ENCODE data around the gene CHCHD6. TPM values are rescaled to one million over a fixed set of nuclear protein-coding genes. Genes with fewer than 3 reads are reported as not detected.
A peak's percentile ranks its signal among the peaks of the same experiment; 100 is the strongest.

Gene CHCHD6
- total RNA-seq, 6 experiments from 2014 or later, result 1.7 to 5.3 (median 4.2) TPM

DNA sequence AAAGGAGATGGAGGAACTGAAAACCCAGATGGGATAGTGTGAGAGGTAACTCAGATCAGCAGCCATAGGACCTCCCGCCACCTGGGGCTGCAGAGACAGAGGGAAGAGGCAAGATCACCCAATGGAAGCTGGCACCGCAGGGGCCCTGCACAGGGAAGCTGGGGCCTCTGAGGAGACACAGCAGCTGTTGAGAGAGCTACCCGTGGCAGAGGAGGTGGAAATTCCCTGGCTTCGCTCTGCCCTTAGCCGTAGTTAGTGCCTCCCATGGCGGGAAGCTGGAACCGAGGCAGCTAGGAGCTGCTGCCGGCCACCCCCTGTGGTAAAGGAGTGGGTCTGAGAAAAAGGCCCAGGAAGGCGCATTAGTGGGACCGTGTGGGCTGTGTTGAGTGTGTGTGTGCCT is 260.9 kb downstream of the CHCHD6 start:
- H3K36me3 ChIP-seq, result no peaks in the 10 kb centered on the region
- intact Hi-C loops (cut with DNase I), result loop anchor here in 1 of 2 donors (10.0 kb wide), 1 partner anchor 210 kb away; no protein-coding TSS in a partner anchor
- TF ChIP-seq POLR2A (IDR thresholded peaks at IDR 0.05), result no peak
- TF ChIP-seq, protein P1, sequence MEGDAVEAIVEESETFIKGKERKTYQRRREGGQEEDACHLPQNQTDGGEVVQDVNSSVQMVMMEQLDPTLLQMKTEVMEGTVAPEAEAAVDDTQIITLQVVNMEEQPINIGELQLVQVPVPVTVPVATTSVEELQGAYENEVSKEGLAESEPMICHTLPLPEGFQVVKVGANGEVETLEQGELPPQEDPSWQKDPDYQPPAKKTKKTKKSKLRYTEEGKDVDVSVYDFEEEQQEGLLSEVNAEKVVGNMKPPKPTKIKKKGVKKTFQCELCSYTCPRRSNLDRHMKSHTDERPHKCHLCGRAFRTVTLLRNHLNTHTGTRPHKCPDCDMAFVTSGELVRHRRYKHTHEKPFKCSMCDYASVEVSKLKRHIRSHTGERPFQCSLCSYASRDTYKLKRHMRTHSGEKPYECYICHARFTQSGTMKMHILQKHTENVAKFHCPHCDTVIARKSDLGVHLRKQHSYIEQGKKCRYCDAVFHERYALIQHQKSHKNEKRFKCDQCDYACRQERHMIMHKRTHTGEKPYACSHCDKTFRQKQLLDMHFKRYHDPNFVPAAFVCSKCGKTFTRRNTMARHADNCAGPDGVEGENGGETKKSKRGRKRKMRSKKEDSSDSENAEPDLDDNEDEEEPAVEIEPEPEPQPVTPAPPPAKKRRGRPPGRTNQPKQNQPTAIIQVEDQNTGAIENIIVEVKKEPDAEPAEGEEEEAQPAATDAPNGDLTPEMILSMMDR (IDR thresholded peaks at IDR 0.05), result no peak
- peak in 2 of 3 donors; percentile 3 to 29 for DNase-seq
- H3K4me1 ChIP-seq, result no peaks in the 10 kb centered on the region
- no peak overlapping the region for H3K4me3 ChIP-seq
- H3K9me3 ChIP-seq, result no peaks in the 10 kb centered on the region
- 80% methylated on average over 1 of the region's 10 CpGs for WGBS (ENCODE audit: insufficient coverage, low coverage, low lambda C conversion rate, missing lambda C conversion rate)
- H3K27ac ChIP-seq, result no peak overlapping the region
- ATAC-seq, result no peak
- no peaks in the 10 kb centered on the region for H3K27me3 ChIP-seq

DNA sequence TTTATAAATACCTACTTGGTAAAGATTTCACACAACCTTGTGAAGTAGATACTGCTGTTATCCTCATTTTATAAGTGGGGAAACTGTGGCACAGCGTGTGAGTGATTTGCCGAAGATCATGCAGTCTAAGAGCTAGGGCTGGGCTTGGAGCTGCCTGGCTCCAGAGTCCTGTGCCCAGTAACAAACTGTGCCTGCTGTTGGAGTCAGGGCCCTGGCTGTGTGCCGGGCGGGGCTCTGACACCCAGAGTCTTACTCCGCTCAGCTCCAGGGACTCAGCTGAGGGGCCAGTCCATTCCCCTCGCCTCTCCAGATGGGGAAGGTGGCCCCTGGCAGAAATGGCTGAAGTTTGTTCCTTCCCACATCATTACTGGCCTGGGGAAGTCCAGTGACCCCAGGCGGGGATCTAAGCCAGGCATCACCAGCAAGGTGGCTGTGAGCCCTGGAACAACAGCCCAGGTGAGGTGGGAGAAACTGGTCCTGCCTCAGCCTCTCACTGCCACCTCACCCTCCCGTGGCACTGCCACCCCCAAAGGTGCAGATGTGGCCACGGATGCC is 261.6 kb downstream of the CHCHD6 start:
- DNase-seq (peak in 1 of 3 donors; percentile 40), ATAC-seq (no peak)
- Histone ChIP-seq H3K4me1 (no peaks in the 10 kb centered on the region), H3K36me3 (no peaks in the 10 kb centered on the region), H3K27me3 (no peaks in the 10 kb centered on the region), H3K27ac (no peak overlapping the region), H3K4me3 (no peak overlapping the region), H3K9me3 (no peaks in the 10 kb centered on the region)
- TF ChIP-seq POLR2A (IDR thresholded peaks at IDR 0.05), result no peak
- TF ChIP-seq, protein P1 (IDR thresholded peaks at IDR 0.05), result no peak
- WGBS (ENCODE audit: insufficient coverage, low coverage, low lambda C conversion rate, missing lambda C conversion rate), result 69% methylated on average over 5 of the region's 9 CpGs
- intact Hi-C loops (cut with DNase I), result loop anchor here in 1 of 2 donors (10.0 kb wide), 1 partner anchor 211 kb away; no protein-coding TSS in a partner anchor

DNA sequence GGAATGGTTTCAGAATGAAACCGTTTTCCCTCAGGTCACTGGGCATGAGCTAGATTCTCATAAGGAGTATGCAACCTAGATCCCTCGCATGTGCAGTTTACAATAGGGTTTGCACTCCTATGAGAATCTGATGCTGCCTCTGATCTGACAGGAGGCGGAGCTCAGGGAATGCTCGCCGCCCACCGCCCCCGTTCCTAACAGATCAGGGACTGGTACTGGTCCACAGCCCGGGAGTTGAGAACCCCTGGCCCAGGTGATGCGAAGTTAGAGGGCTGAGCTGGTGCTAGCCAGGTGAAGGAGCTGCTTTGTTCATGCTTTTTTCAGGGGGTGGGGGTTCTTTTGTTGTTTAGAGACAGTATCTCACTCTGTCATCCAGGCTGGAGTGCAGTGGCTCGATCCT is 263.3 kb downstream of the CHCHD6 start:
- Histone ChIP-seq H3K4me3 (no peak overlapping the region), H3K4me1 (no peaks in the 10 kb centered on the region), H3K27me3 (no peaks in the 10 kb centered on the region), H3K36me3 (no peaks in the 10 kb centered on the region), H3K9me3 (no peaks in the 10 kb centered on the region), H3K27ac (no peak overlapping the region)
- intact Hi-C loops (cut with DNase I), result loop anchor here in 1 of 2 donors (10.0 kb wide), 1 partner anchor 213 kb away; no protein-coding TSS in a partner anchor
- ATAC-seq (no peak), DNase-seq (no peak)
- 80% methylated on average over 3 of the region's 10 CpGs for WGBS (ENCODE audit: insufficient coverage, low coverage, low lambda C conversion rate, missing lambda C conversion rate)
- TF ChIP-seq POLR2A (IDR thresholded peaks at IDR 0.05), result no peak
- TF ChIP-seq, protein P1 (IDR thresholded peaks at IDR 0.05), result no peak

DNA sequence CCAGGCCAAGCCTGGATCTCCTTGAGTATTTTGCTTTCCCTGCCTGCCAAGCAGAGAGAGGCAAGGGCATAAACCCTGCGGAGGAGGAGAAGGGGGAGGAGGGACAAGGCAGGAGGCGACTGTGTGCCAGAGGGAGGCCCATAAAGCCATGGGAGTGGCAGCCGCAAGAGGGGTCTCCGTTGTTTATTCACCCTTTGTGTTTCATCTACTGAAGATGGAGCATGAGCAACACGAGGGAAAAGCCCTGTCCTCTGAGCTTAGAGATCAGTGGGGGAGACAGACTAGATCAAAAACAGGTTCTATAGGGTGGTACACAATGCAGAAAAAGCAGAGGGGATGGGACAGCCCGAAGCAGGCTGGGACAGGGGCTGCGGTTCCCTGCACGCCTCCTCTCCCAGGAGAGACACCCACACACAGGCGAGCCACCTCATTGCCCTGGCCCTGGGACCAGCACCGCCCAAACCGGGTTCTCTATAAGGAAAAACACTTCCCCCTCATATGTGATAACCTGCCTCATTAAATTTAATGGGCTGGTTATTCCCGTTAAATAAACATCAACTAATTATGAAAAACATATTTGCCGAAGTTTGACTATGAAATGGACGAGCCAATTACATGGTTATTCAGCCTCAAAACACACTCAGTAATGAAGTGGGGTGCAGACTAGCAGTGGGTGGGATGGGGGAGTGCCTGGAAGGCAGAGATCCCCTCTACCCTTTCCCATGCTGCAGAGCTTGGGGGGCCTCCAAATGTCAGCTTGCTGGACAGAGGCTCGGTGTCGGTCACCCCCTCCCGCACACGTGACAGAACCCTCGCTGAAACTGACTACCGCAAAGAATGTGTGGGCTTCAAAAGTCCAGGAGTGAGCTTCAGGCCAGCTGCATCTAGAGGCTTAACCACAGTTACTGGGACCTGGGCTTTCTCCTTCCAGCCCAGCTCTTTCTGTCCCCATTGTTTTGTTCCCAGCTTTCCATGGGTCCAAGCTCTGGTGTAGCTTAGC is 264.7 kb downstream of the CHCHD6 start:
- Histone ChIP-seq H3K27me3 (no peaks in the 10 kb centered on the region), H3K27ac (no peak overlapping the region), H3K36me3 (no peaks in the 10 kb centered on the region), H3K9me3 (no peaks in the 10 kb centered on the region), H3K4me3 (no peak overlapping the region), H3K4me1 (no peaks in the 10 kb centered on the region)
- ATAC-seq (no peak), DNase-seq (no peak)
- WGBS (ENCODE audit: insufficient coverage, low coverage, low lambda C conversion rate, missing lambda C conversion rate), result 78% methylated on average over 12 of the region's 20 CpGs
- intact Hi-C loops (cut with DNase I), result loop anchor here in 1 of 2 donors (10.0 kb wide), 1 partner anchor 214 kb away; no protein-coding TSS in a partner anchor
- TF ChIP-seq POLR2A (IDR thresholded peaks at IDR 0.05), result no peak
- TF ChIP-seq, protein P1 (IDR thresholded peaks at IDR 0.05), result no peak

Data from right lobe of liver (tissue), 6 donors.